HL-60/S4 treated with retinoic acid at 250 ng/mL for 4 days and 3 days (cell line): ENCODE results near the gene SLC34A2.
"Not testable (repeated sequence)": the region's sequence is repeated elsewhere in the genome, so short reads cannot be mapped to it uniquely, and the experiment has no call there.

Source experiments
- in situ Hi-C: fragments of 300-500 bp; cut with MboI; formaldehyde crosslinking; loops from 2 replicates; pipeline ENCODE4 v1.7.0; 2022; ENCODE audit warnings: low sequenced_read_pairs

SLC34A2 gene, protein sequence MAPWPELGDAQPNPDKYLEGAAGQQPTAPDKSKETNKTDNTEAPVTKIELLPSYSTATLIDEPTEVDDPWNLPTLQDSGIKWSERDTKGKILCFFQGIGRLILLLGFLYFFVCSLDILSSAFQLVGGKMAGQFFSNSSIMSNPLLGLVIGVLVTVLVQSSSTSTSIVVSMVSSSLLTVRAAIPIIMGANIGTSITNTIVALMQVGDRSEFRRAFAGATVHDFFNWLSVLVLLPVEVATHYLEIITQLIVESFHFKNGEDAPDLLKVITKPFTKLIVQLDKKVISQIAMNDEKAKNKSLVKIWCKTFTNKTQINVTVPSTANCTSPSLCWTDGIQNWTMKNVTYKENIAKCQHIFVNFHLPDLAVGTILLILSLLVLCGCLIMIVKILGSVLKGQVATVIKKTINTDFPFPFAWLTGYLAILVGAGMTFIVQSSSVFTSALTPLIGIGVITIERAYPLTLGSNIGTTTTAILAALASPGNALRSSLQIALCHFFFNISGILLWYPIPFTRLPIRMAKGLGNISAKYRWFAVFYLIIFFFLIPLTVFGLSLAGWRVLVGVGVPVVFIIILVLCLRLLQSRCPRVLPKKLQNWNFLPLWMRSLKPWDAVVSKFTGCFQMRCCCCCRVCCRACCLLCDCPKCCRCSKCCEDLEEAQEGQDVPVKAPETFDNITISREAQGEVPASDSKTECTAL

DNA sequence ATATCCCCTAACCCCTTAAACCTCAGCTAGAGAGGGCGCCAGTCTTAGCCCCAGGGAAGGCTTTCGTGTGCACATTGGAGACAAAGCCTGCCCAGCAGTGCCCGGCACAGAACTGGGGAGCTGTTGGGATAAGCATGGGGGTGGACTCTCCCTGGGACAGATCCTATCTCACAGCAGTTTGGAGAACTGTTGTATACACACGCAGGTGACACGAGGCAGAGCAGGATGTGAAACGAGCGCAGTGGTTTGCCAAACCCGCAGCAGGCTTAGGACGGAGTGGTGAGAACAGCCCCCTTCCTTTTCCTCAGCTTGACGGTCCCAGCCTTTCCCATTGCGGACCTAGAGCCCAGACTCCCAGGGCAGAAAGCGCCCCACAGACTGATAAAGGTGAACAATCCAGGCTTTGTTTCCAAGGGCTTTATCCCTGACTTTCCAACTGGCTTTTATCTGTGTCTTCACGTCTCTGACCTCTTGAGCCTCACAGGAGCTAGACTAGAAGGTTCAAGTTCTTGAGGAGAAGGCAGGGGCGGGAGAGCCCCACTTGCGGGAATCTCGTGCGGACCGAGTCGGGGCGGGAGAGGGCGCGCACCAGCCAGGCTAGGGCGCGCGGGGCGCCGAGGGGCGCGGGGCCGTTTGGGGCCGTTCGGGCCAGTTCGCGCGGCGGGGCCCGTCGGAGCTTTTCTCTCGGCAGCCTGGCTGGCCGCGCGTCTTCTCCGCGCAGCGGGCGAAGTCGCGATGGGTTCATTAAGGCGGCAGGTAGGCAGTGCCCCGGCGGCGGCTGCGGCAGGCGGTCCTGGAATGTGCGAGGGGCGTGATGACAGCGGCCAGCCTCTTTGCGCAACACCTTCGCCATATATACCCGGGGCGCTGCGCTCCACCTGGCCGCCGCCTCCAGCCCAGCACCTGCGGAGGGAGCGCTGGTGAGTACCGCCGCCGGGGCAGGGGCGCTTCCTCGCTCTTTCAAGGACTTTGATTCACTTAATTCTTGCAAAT lies at the start of gene SLC34A2:
Gene SLC34A2, plus strand, starts transcription at position 881 of the 993 bp plus-strand sequence. CDS start 6,650 bp downstream, outside the sequence.
- in situ Hi-C loops = no loop called here

DNA sequence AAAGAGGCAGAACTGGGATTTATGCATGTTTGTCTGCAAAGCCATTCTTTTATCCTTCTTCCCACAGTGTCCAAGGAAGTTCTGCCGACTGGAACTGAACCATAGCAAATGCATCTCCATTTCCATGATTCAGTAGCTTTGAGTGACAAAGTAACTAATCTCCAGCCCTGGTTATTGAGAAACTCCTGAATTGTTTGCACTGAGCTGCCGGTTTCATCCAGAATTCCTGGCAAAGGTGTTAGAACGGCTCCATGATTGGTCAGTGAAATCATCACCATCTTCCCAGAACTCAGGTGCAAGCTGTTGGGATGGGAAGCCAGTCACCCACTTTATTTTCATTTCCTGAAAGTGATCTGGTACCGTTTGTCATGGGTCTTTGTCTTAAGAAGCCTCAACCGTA lies 47.0 kb upstream of the SLC34A2 start:
- in situ Hi-C loops = no loop called here

DNA sequence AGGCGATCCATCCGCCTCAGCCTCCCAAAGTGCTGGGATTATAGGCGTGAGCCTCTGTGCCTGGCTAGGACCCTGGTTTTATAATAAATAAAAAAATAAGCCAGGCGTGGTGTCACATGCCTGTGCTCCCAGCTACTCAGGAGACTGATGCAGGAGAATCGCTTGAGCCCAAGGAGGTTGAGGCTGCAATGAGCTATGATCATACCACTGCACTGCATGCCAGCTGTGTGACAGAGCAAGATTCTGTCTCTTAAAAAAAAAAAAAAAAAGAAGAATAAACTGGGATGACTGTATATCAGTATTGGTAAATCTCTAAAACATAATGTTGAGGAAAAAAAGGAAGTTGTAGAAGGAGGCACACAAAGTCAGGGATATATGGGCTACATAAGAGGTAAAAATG lies 45.7 kb upstream of the SLC34A2 start:
- in situ Hi-C loops = no loop called here

DNA sequence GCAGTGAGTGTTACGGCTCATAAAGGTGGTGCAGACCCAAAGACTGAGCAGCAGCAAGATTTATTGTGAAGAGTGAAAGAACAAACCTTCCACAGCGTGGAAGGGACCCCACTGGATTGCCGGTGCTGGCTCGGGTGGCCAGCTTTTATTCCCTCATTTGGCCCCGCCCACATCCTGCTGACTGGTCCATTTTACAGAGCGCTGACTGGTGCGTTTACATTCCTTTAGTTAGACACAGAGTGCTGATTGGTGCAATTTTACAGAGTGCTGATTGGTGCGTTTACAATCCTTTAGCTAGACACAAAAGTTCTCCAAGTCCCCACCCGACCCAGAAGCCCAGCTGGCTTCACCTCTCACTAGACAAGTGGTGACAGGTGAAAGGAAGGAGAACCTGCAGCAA lies 42.0 kb upstream of the SLC34A2 start:
- in situ Hi-C loops = not testable (repeated sequence)

DNA sequence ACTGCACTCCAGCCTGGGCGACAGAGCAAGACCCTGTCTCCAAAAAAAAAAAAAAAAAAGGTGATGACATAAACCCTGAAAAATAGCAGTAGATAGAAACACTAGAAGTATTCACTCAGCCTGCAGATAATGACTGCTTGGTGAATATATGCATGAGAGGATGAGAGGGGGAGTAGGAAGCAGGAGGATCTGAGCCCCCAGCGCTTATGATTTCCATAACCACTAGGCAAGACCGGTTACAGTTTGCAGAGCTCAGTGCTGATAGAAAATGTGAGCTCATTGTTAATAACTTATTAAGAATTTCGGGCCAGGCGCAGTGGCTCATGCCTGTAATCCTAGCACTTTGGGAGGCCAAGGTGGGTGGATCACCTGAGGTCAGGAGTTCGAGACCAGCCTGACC lies 40.8 kb upstream of the SLC34A2 start:
- in situ Hi-C loops = no loop called here

DNA sequence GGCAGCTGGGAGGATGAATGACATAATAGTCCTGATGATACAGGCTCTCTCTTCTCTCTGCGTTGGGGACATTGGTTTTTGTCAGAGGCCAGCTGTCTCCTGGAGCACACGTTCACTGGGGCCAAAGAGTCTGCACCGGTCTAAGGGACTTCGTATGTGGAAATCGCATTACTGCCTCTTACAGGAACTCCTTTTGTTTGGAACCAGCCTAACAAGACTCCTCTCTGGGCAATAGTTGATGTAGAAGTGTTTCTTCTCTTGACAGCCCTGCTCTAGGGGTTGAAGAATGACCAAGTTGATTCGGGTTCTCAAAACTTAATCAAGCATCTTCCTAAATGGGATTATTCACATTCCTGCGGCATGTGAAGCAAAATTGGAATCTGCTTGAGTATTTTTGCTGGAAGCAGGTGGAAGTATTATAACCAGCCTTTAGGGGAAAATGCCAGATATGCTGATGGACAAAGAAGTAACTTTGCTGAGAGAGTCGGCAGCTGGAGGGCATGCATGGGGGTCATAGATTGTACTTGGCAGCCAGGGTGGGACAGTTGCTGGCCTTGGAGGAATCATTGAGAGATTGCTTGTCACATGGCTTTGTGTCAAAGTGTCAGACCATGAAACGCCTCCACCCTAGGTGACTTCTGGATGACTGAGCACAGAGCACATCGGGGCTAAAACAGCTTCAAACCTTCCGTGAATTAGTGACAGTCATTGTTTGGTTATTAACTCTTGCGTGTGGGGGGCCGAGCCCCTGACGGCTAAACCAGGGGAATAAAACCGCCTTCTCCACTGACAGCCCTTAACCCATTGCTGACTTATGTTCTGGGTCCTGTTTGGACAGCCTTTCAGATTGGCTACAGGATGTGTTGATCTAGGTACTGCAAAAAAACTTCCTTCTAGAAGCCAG lies 34.4 kb upstream of the SLC34A2 start:
- in situ Hi-C loops = no loop called here

DNA sequence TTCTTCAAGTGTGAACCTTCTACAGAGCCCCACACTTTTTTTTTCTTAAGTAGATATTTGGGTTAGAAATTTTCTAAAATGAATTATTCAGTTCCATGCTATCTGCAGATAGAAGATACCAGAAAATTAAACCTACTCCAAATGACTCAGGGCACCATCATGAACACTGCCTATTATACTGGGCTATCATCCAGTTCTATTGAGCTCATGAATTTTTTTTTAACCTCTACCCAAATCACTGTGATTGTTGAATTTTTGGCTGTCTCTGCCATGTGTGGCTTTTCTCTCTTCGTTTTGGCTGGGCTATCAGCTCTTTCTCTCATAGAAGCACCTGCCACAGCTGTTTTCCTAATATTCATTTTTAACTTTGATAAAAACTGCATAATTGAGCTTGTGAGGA lies 31.0 kb upstream of the SLC34A2 start:
- in situ Hi-C loops = no loop called here

DNA sequence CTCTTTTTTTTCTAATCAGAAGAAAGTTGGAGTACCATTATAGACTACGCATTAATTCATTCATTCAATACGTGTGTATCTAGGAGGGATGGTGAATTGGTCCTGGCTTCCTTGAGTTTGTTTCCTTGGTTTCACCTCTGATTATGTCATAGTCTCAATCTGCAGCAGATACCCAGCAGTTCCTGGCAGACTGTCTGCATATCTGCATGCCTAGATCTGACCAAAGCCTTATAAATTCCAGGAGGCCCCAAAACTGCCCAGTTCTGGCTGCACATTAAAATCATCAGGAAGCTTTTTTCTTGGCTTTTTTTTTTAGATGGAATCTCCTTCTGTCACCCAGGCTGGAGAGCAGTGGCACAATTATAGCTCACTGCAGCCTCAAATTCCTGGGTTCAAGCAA lies 27.2 kb upstream of the SLC34A2 start:
- in situ Hi-C loops = no loop called here

DNA sequence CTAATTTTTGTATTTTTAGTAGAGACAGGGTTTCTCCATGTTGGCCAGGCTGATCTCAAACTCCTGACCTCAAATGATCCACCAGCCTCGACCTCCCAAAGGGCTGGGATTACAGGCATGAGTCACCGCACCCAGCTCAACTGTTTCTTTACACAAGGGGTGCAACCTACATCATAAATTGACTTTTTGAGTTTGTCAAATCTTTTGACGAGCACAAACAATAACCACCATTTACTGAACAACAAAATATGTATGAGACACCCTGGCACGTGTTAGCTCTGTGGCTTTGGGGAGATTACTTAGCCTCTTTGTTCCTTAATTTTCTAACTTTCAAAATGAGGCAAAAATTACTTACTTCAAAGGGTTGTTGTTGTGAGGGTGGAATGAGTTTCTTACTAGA lies 23.5 kb upstream of the SLC34A2 start:
- in situ Hi-C loops = no loop called here

DNA sequence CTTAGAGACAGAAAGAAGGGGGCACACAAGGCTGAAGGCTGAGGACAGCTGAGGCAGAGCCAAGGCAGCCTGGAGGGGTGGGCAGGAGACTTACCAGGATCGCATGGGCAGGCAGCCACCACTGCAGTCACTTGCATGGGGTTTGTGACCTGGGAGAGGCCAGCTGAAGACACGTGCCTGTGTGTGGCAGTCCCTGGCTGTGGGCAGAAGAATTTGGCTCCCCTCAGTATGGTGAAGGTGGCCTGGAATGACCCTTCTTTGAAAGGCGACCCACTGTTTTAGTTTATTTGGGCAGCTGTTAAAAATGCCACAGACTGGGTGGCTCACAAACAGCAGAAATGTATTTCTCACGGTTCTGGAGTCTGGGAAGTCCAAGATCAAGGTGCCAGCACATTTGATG lies 22.1 kb upstream of the SLC34A2 start:
- in situ Hi-C loops = no loop called here

DNA sequence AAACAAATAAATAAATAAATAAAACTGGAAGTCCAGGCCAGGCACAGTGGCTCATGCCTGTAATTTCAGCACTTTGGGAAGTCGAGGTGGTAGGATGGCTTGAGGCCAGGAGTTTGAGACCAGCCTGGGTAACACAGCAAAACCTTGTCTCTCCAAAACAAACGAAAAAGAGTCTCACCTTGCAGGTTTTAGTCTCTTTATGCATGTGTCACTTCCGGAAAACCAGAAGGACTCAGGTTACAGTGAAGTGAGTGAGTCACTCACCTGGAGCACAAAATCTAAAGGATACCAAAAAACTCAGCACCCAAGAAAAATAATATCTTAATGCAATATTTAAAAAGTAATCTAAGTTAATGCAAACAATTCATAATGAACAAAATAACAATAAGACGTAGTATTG lies 20.1 kb upstream of the SLC34A2 start:
- in situ Hi-C loops = no loop called here

DNA sequence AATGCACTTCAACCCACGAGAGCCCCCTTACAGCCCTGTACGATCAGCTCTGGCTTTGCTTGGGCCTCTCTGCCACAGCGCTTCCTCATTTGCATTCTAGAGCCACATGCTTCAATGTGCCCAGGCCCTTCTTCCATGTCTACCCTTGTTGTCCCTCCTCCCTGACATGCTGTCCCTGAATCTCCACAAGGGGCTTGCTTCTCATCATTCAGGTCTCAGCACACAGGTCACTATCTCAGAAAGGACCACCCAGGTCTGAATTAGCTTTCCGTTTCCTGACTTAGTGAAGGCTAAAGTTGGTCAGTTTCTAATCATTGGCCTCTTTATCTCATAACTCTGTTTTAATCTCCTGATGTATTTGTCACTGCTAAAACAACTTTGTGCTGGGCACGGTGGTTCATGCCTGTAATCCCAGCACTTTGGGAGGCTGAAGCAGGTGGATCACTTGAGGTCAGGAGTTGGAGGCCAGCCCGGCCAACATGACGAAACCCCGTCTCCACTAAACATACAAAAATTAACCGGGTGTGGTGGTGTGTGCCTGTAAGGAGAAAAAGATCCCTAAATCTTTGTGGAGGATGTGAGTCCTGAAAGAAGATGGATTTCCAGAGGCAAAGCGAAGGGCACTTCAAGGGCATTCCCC lies 17.9 kb upstream of the SLC34A2 start:
- in situ Hi-C loops = no loop called here

DNA sequence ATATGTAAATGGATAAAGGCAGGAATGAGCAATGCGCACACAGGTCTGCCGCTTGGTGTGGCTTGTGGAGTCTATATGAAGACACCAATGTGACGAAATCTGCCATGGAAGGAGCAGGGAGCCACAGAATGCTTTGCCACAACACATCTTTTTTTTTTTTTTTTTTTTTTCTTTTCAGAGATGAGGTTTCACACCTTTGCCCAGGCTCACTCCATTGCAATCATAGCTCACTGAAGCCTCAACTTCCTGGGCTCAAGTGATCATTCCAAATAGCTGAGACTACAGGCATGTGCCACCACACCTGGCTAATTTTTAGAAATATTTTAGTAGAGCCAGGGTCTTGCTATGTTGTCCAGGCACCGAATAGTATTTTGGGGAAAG lies 17.4 kb upstream of the SLC34A2 start:
- in situ Hi-C loops = no loop called here

DNA sequence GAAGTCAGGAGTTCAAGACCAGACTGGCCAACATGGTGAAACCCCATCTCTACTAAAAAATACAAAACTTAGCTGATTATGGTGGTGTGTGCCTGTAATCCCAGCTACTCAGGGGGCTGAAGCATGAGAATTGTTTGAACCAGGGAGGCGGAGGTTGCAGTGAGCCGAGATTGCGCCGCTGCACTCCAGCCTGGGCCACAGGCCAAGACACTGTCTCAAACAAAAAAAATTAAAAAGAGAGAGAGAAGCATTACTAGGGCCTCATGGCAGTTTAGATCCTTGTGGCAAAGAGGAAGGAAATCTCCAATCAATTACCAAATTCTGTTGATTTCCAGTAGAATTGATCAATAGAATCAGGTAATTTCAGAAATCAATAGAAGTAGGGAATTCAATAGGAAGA lies 16.8 kb upstream of the SLC34A2 start:
- in situ Hi-C loops = no loop called here

DNA sequence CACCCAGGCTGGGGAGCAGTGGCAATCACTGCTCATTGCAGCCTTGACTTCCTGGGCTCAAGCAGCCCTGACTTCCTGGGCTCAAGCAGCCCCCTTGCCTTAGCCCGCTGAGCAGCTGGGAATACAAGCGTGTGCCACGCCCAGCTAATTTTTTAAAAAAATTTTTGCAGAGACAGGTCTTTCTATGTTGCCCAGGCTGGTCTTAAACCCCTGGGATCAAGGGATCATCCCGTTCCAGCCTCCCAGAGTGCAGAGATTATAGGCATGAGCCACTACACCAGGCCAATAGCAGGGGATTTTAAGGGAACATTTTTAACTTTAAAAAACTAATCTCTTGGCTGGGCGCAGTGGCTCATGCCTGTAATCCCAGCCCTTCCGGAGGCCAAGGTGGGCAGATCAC lies 5.3 kb upstream of the SLC34A2 start:
- in situ Hi-C loops = no loop called here

DNA sequence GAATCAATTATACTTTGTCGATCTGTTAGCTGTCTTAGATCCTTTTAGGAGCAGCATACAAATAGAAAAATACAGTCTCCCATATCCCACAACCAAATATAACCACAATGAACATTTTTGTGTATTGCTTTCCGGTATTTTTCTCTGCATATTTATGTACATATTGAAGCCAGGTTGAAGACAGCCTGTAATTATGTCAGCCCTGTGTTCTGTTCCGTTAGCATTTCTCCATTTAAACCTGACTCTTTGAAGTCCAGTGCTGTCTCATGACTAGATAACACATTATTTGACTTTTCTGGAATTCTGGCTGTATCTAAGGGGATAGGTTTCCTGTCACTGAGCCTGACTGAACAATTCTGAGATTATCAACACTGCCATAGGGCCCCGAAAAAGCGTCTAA lies 4.0 kb upstream of the SLC34A2 start:
- in situ Hi-C loops = no loop called here

DNA sequence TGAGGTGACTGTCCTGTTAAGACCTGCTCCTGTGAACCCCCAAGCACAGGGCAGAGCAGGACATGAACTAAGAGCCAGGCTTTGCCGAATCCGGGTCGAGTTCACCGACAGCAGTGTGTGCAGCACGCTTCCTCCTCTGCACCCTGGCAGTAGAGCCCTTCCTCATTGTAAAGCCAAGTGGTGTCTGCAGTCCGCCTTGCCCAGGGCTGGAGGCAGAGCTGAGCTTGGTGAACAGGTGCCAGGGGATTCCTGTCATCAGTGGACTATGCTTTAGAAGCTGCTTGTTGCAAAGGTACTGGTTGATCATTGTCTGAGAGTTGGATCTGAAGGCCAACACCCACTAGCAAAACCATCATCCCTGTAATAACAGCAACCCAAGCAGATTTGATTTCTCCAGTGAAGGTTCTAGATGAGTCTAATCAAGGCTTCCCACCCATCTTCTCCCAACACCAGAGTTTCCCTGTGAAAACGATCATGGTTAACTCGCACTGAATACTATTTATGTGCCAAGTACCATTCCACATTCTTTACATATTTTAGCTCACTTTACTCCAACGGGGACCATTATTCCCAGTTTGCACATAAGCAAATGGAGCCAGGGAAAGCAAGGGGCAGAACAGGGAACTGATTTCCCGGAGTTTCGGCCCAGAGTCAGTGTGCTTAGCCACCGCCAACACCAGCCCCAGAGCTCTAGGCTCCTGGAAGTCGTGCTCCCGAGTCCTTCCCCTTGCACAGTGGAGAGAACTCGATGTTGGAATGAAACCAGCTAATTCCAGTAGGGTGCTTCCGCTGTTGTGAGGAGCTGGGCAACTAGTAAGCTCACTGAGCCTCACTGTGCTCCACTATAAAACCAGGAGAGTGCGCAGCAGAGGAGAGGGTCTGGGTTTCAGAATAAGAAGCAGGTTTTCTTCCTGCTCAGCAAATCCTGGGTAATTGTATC lies 1.4 kb upstream of the SLC34A2 start:
- in situ Hi-C loops = no loop called here

DNA sequence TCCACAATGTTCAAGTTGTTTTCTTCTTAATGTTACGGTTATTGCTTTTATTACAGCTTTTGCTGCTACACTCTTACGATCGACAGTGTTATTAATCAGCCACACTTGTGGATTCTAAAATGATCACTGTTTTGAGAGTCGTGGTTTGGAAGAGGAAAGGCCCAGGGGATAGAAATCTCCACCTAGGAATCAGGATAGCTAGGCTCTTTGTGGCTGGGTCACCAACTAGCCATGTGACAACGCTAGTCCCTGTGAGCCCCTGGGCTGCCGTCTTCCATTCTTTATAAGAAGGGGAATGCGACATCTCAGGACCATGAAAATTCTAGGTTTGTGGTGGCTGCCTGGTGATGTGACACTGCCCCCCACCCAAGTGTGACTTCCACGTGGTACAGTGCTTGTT lies 380 bp downstream of the SLC34A2 start:
- in situ Hi-C loops = no loop called here

DNA sequence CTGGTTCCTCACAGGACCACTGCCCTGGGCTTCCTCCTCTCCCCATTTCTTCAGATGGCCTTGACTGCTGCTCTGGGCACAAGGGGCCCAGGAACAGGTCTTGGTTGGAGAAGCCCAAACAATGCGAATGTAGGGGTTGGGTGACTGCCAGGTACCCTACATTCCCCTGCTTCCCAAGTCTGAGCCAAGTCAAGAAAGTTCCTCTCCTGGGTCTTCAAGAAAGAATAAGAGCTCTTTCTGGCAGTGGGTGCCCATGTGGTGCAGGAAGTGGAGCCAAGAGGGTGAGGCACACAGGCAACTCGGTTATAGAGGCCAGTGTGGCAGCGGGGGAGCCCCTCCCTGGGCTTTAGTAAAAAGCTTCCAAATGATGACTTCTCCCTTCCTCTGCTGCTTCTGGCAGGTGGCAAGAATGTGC lies 2.7 kb downstream of the SLC34A2 start:
- in situ Hi-C loops = no loop called here
